GM13976 (cell line): ENCODE results near the gene MAP3K21.

Source experiments
- DNase-seq: peaks from one replicate; pipeline ENCODE4 v3.0.0; 2012; ENCODE audit warnings: low spot score
- CTCF ChIP-seq: IDR thresholded peaks from 2 replicates; pipeline ENCODE4 v1.5.1; 2012; ENCODE audit warnings: borderline replicate concordance, mild to moderate bottlenecking; ENCODE audit not compliant: insufficient read depth; ENCODE audit errors: extremely low read depth, missing control alignments, control extremely low read depth
- in situ Hi-C: fragments of 300-500 bp; cut with MboI; formaldehyde crosslinking; loops from one replicate; pipeline ENCODE4 v1.12.0; 2022; ENCODE audit warnings: low sequenced_read_pairs, mixed read lengths, inconsistent platforms; ENCODE audit not compliant: unreplicated experiment

Gene MAP3K21

DNA sequence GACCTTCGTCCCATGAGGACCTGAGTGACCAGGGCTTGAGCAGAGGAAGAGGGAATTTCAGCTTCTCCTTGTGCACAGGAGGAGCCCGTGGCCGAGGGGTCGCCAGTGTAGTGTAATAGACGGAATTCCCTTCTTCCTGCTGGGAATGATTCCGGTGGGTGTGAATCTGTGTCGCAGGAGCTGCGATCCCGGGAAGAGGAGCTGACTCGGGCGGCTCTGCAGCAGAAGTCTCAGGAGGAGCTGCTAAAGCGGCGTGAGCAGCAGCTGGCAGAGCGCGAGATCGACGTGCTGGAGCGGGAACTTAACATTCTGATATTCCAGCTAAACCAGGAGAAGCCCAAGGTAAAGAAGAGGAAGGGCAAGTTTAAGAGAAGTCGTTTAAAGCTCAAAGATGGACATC is 34.4 kb downstream of the MAP3K21 start:
- TF ChIP-seq CTCF, result no peak

DNA sequence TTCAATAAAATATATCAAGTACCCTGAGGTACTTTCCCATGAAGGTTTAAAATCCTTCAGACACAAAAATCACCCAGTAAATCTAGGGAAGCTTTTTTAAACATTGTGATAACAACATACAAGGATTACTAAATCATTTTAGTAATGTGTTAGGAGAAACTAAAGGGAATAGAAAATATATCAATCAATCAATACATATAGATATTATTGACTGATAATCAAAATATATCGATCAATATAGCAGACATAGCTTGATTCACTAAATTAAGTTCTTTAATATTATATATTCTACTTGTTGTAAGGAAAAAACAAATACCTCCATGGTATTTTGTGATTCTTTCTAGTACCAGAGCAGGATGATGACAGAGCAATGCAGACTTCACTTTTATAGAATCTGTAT is 35.2 kb downstream of the MAP3K21 start:
- TF ChIP-seq CTCF, result no peak
- in situ Hi-C loops, result no loop called here
- DNase-seq, result no peak

More for the DNA sequence above, 34.4 kb downstream of the MAP3K21 start:
- in situ Hi-C loops, result no loop called here
- no peak for DNase-seq

- no peak for DNase-seq
- TF ChIP-seq CTCF, result no peak
- in situ Hi-C loops, result no loop called here
Measured at GRCh38 chr1:233364026-233364425, 36.5 kb downstream of the MAP3K21 start.

DNA sequence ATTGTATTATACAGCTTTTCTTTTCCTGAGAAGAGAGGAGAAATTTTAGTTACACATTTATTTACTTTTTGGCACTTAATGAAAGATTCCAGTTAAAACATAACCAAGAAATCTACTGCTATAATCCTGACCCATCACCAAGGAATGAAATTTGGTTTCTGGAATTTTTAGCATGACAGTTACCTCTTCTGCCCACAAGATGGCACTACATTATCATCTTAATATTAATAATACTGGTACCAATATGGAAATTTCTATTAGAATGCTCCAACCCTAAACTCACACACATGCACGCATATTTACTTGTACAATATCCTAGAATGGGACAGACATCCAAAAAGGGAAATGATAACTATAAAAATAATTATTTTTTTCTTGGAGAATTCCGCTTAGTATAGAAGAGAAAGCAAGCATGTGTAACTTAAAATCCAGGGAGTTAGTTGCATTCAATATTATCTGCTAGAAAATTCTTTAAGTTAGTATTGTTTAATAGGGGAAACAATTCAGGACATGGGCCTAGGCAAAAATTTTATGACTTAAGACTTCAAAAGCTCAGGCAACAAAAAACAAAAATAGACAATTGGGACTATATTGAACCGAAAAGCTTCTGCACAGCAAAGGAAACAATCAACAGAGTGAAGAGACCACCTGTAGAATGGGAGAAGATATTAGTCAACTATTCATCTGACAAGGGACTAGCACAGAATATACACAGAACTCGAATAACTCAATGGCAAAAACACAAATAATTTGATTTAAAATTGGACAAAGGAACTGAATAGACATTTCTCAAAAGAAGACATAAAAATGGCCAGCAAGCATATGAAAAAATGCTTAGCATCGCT is 37.4 kb downstream of the MAP3K21 start:
- in situ Hi-C loops, result no loop called here
- TF ChIP-seq CTCF, result peak; percentile 33
- no peak for DNase-seq

GRCh38 chr1:233366575-233366974 is 39.1 kb downstream of the MAP3K21 start:
- TF ChIP-seq CTCF, result no peak

GRCh38 chr1:233367057-233367803 is 39.7 kb downstream of the MAP3K21 start:
- TF ChIP-seq CTCF, result no peak
- no peak for DNase-seq
- in situ Hi-C loops, result no loop called here

More at GRCh38 chr1:233366575-233366974, 39.1 kb downstream of the MAP3K21 start:
- in situ Hi-C loops, result no loop called here
- no peak for DNase-seq
